PC-3 (cell line): Measurements from ENCODE around the gene ADORA1.

ENCODE experiments used
- CTCF ChIP-seq: fragments of 300-600 bp; sonication (generic); conservative IDR thresholded peaks from 2 replicates; pipeline ENCODE4 v1.5.1; 2017; ENCODE audit warnings: antibody characterized with exemption, low read depth, mild to moderate bottlenecking, low read length
- EZH2 ChIP-seq: fragments of 300-600 bp; sonication (generic); IDR thresholded peaks from one replicate; pipeline ENCODE4 v1.6.1; 2017; ENCODE audit warnings: antibody characterized with exemption, mild to moderate bottlenecking, low read length; ENCODE audit not compliant: unreplicated experiment
- EZH2phosphoT487 ChIP-seq: fragments of 300-600 bp; sonication (generic); IDR thresholded peaks from 2 replicates; pipeline ENCODE4 v1.6.1; 2018; ENCODE audit warnings: mild to moderate bottlenecking, antibody characterized with exemption, low read length, borderline replicate concordance

GRCh38 chr1:203145321-203146041, 18.0 kb downstream of the ADORA1 start:
- TF ChIP-seq CTCF = no peak
- TF ChIP-seq EZH2phosphoT487 = no peak
- no peak for TF ChIP-seq EZH2
